ENCODE results near the gene GALNTL6.
"Not testable (repeated sequence)": the region's sequence is repeated elsewhere in the genome, so short reads cannot be mapped to it uniquely, and the experiment has no call there.

GALNTL6 gene

GRCh38 chr4:172881645-172882044 is 1068.4 kb downstream of the GALNTL6 start:
- DNase-seq = no peak

- not testable (repeated sequence) for DNase-seq
Measured at GRCh38 chr4:172887358-172887757, 1074.2 kb downstream of the GALNTL6 start.

GRCh38 chr4:172887959-172888358 is 1074.8 kb downstream of the GALNTL6 start:
- DNase-seq = no peak

- no peak for DNase-seq
Measured at GRCh38 chr4:172892300-172892699, 1079.1 kb downstream of the GALNTL6 start.

- DNase-seq = no peak
Measured at GRCh38 chr4:172895699-172896098, 1082.5 kb downstream of the GALNTL6 start.

- DNase-seq = no peak
Measured at GRCh38 chr4:172897046-172897445, 1083.8 kb downstream of the GALNTL6 start.

GRCh38 chr4:172898715-172899114 is 1085.5 kb downstream of the GALNTL6 start:
- DNase-seq = no peak

GRCh38 chr4:172899861-172900260 is 1086.7 kb downstream of the GALNTL6 start:
- DNase-seq = no peak

- DNase-seq = no peak
Measured at GRCh38 chr4:172900900-172901299, 1087.7 kb downstream of the GALNTL6 start.

GRCh38 chr4:172912468-172912867 is 1099.3 kb downstream of the GALNTL6 start:
- not testable (repeated sequence) for DNase-seq

- not testable (repeated sequence) for DNase-seq
Measured at GRCh38 chr4:172917403-172917802, 1104.2 kb downstream of the GALNTL6 start.

GRCh38 chr4:172919269-172919668 is 1106.1 kb downstream of the GALNTL6 start:
- no peak for DNase-seq

GRCh38 chr4:172927096-172927814 is 1114.1 kb downstream of the GALNTL6 start:
- DNase-seq = no peak

- DNase-seq = no peak
Measured at GRCh38 chr4:172928347-172928746, 1115.1 kb downstream of the GALNTL6 start.

GRCh38 chr4:172938072-172938829 is 1125.0 kb downstream of the GALNTL6 start:
- no peak for DNase-seq

GRCh38 chr4:172938870-172939269 is 1125.7 kb downstream of the GALNTL6 start:
- DNase-seq = no peak

GRCh38 chr4:172942840-172943239 is 1129.6 kb downstream of the GALNTL6 start:
- DNase-seq = no peak

- no peak for DNase-seq
Measured at GRCh38 chr4:172945611-172946010, 1132.4 kb downstream of the GALNTL6 start.

GRCh38 chr4:172946503-172946902 is 1133.3 kb downstream of the GALNTL6 start:
- no peak for DNase-seq

- DNase-seq = no peak
Measured at GRCh38 chr4:172947594-172947993, 1134.4 kb downstream of the GALNTL6 start.

GRCh38 chr4:172950990-172951389 is 1137.8 kb downstream of the GALNTL6 start:
- no peak for DNase-seq

GRCh38 chr4:172951679-172952451 is 1138.7 kb downstream of the GALNTL6 start:
- DNase-seq = no peak

- DNase-seq = no peak
Measured at GRCh38 chr4:172953896-172954568, 1140.8 kb downstream of the GALNTL6 start.
